ENCODE results near the gene WRAP73.

The WRAP73 gene

GRCh38 chr1:3681898-3682806 lies 32.2 kb upstream of the WRAP73 start:
- DNase-seq (ENCODE audit: low read depth), result no peak

- DNase-seq (ENCODE audit: low read depth), result no peak
Observed at GRCh38 chr1:3681231-3681897, 31.5 kb upstream of the WRAP73 start.

GRCh38 chr1:3680488-3681230 lies 30.8 kb upstream of the WRAP73 start:
- no peak for DNase-seq (ENCODE audit: low read depth)

- DNase-seq (ENCODE audit: low read depth), result no peak
Observed at GRCh38 chr1:3679799-3680453, 30.0 kb upstream of the WRAP73 start.

- no peak for DNase-seq (ENCODE audit: low read depth)
Observed at GRCh38 chr1:3679098-3679555, 29.2 kb upstream of the WRAP73 start.

- no peak for DNase-seq (ENCODE audit: low read depth)
Observed at GRCh38 chr1:3678361-3679097, 28.6 kb upstream of the WRAP73 start.

GRCh38 chr1:3677484-3677883 lies 27.6 kb upstream of the WRAP73 start:
- no peak for DNase-seq (ENCODE audit: low read depth)

- DNase-seq (ENCODE audit: low read depth), result no peak
Observed at GRCh38 chr1:3676581-3677470, 26.9 kb upstream of the WRAP73 start.

GRCh38 chr1:3675436-3675835 lies 25.5 kb upstream of the WRAP73 start:
- no peak for DNase-seq (ENCODE audit: low read depth)

- no peak for DNase-seq (ENCODE audit: low read depth)
Observed at GRCh38 chr1:3674100-3675094, 24.5 kb upstream of the WRAP73 start.

GRCh38 chr1:3673381-3674099 lies 23.6 kb upstream of the WRAP73 start:
- DNase-seq (ENCODE audit: low read depth), result no peak

- no peak for DNase-seq (ENCODE audit: low read depth)
Observed at GRCh38 chr1:3672971-3673361, 23.1 kb upstream of the WRAP73 start.

GRCh38 chr1:3672231-3672970 lies 22.5 kb upstream of the WRAP73 start:
- DNase-seq (ENCODE audit: low read depth), result no peak

- DNase-seq (ENCODE audit: low read depth), result no peak
Observed at GRCh38 chr1:3671371-3672180, 21.7 kb upstream of the WRAP73 start.

GRCh38 chr1:3670823-3671265 lies 20.9 kb upstream of the WRAP73 start:
- DNase-seq (ENCODE audit: low read depth), result no peak

- DNase-seq (ENCODE audit: low read depth), result no peak
Observed at GRCh38 chr1:3669971-3670431, 20.1 kb upstream of the WRAP73 start.

- no peak for DNase-seq (ENCODE audit: low read depth)
Observed at GRCh38 chr1:3669421-3669821, 19.5 kb upstream of the WRAP73 start.
